Ishikawa (cell line): ENCODE data around the gene KAT6B.

Experiments used
- TAF1 ChIP-seq: IDR thresholded peaks from 2 replicates; pipeline ENCODE4 v1.6.1; 2012; ENCODE audit warnings: low read depth, mild to moderate bottlenecking
- TEAD4 ChIP-seq: IDR thresholded peaks from 2 replicates; pipeline ENCODE4 v1.6.1; 2012
- YY1 ChIP-seq: IDR thresholded peaks from 2 replicates; pipeline ENCODE4 v1.6.1; 2012; ENCODE audit warnings: low read depth

DNA sequence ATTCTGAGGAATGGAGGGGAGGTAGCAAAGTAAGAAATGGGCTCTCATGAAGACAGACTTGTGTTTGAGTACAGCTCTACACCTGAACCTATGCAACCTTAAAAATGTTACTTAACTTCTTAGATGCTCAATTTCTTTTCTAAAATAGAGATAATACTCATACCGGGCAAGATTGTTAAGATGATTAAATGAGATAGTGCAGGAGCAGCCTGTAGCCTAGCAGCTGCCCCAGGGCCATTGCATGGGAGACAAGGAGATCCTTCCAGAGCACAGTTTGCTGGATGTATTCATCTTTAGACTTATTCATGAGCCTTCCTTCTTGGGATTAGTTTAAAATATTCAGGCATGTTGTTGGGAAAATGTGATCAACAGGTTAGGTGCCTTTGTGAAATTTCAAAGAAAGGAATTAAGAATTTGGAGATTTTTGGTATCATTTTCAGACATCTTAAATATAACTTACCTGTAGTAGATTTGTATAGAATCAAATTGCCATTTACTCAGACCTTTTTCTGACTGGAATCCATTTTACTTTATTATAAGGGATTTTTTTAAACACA lies 130.2 kb downstream of the KAT6B start:
- TF ChIP-seq TEAD4 (no peak), TAF1 (no peak), YY1 (no peak)
